Kidney tubule cell (primary cell): ENCODE results near the gene GNG2.
A peak's percentile ranks its signal among the peaks of the same experiment; 100 is the strongest.

Experiments
- DNase-seq: peaks from one replicate; pipeline ENCODE4 v3.0.0-alpha.2; 2018; ENCODE audit warnings: low spot score

Gene GNG2

GRCh38 chr14:51942971-51943370 is 82.6 kb downstream of the GNG2 start:
- DNase-seq = no peak

GRCh38 chr14:51950007-51950406 is 89.6 kb downstream of the GNG2 start:
- no peak for DNase-seq

- no peak for DNase-seq
Measured at GRCh38 chr14:51951656-51952055, 91.2 kb downstream of the GNG2 start.

- no peak for DNase-seq
Measured at GRCh38 chr14:51954031-51954430, 93.6 kb downstream of the GNG2 start.

- no peak for DNase-seq
Measured at GRCh38 chr14:51954657-51955056, 94.2 kb downstream of the GNG2 start.

GRCh38 chr14:51957950-51958349 is 97.5 kb downstream of the GNG2 start:
- DNase-seq = no peak

GRCh38 chr14:51959928-51960327 is 99.5 kb downstream of the GNG2 start:
- no peak for DNase-seq

- no peak for DNase-seq
Measured at GRCh38 chr14:51960866-51961265, 100.5 kb downstream of the GNG2 start.

- peak; percentile 29 for DNase-seq
Measured at GRCh38 chr14:51962711-51963110, 102.3 kb downstream of the GNG2 start.

GRCh38 chr14:51963286-51963685 is 102.9 kb downstream of the GNG2 start:
- DNase-seq = no peak

- DNase-seq = no peak
Measured at GRCh38 chr14:51967521-51967920, 107.1 kb downstream of the GNG2 start.

GRCh38 chr14:51969852-51970540 is 109.6 kb downstream of the GNG2 start:
- no peak for DNase-seq

GRCh38 chr14:51972566-51972965 is 112.2 kb downstream of the GNG2 start:
- no peak for DNase-seq

GRCh38 chr14:51977075-51977474 is 116.7 kb downstream of the GNG2 start:
- DNase-seq = no peak

- no peak for DNase-seq
Measured at GRCh38 chr14:51978681-51979085, 118.3 kb downstream of the GNG2 start.

GRCh38 chr14:51979088-51979709 is 118.8 kb downstream of the GNG2 start:
- peak; percentile 73 for DNase-seq

GRCh38 chr14:51981218-51981854 is 120.9 kb downstream of the GNG2 start:
- no peak for DNase-seq

GRCh38 chr14:51988221-51988620 is 127.8 kb downstream of the GNG2 start:
- DNase-seq = no peak

GRCh38 chr14:51989293-51990234 is 129.2 kb downstream of the GNG2 start, which contains the start of gene RTRAF:
RTRAF (plus strand) TSS chr14:51989546; CDS start chr14:51989640, 94 bp downstream.
- peak; percentile 94 for DNase-seq

- DNase-seq = no peak
Measured at GRCh38 chr14:51990488-51990887, 130.1 kb downstream of the GNG2 start.

GRCh38 chr14:51993285-51993920 is 133.0 kb downstream of the GNG2 start:
- no peak for DNase-seq
